ENCODE measurements around the gene EFCAB13.
A peak's percentile ranks its signal among the peaks of the same experiment; 100 is the strongest.

EFCAB13 gene

GRCh38 chr17:47275245-47275984 is 48.3 kb upstream of the EFCAB13 start (continued):
- 0 out of 2 replicates have a peak, but pooled peaks have one; percentile 23 for TF ChIP-seq KLF17 (tag by site-specific recombination; IDR thresholded peaks at IDR 0.05)
- TF ChIP-seq ZNF664 (tag by site-specific recombination; IDR thresholded peaks at IDR 0.05) = no peak
- TF ChIP-seq ZBTB17 (tag by site-specific recombination; IDR thresholded peaks at IDR 0.05) = peak; percentile 65
- TF ChIP-seq ZEB2 (tag by site-specific recombination; IDR thresholded peaks at IDR 0.05) = peak; percentile 32; the same call in 1 of the 2 replicates
- peak; percentile 72 for TF ChIP-seq SP7 (tag by site-specific recombination; IDR thresholded peaks at IDR 0.05)
- no peak for TF ChIP-seq ZNF292 (tag by site-specific recombination; IDR thresholded peaks at IDR 0.05; ENCODE audit: borderline replicate concordance, low read depth)
- peak; percentile 46; the same call in 1 of the 2 replicates for TF ChIP-seq GLIS1 (tag by site-specific recombination; IDR thresholded peaks at IDR 0.05)
- peak; percentile 94 for TF ChIP-seq ZNF335 (tag by site-specific recombination; conservative IDR thresholded peaks at IDR 0.05)
- no peak for TF ChIP-seq ZBTB8A (tag by site-specific recombination; IDR thresholded peaks at IDR 0.05)
- peak; percentile 39; the same call in 1 of the 2 replicates for TF ChIP-seq GLIS2 (tag by site-specific recombination; IDR thresholded peaks at IDR 0.05)
- TF ChIP-seq ZNF223 (tag by site-specific recombination; IDR thresholded peaks at IDR 0.05) = no peak
- peak; percentile 30 for TF ChIP-seq PATZ1 (tag by site-specific recombination; IDR thresholded peaks at IDR 0.05)
- peak; percentile 72; the same call in 1 of the 2 replicates for TF ChIP-seq SCRT1 (tag by site-specific recombination; IDR thresholded peaks at IDR 0.05; ENCODE audit: borderline replicate concordance)
- TF ChIP-seq TRIM28 (IDR thresholded peaks at IDR 0.05; ENCODE audit: borderline replicate concordance, low read length) = 0 out of 2 replicates have a peak, but pooled peaks have one; percentile 45
- TF ChIP-seq KLF10 (tag by site-specific recombination; IDR thresholded peaks at IDR 0.05) = no peak
- peak; percentile 59 for TF ChIP-seq FEZF1 (tag by site-specific recombination; IDR thresholded peaks at IDR 0.05)

GRCh38 chr17:47276444-47276843 is 47.3 kb upstream of the EFCAB13 start:
- Histone ChIP-seq H3K9me3 (ENCODE audit: control insufficient read depth, insufficient read depth, low read depth, low read length) (no peaks in the 10 kb centered on the region), H3K36me3 (ENCODE audit: control insufficient read depth in 2 of 2, insufficient read depth in 1 of 2, low read length in 2 of 2) (no peaks in the 10 kb centered on the region), H3K27ac (ENCODE audit: extremely low read depth, low read depth, low read length) (peak overlapping the region; percentile 61; the same call in 1 of the 2 replicates), H3K4me3 (ENCODE audit: low read depth, low read length) (no peak overlapping the region), H3K4me1 (ENCODE audit: control insufficient read depth, insufficient read depth, low read length) (peaks cover 33% of the 10 kb centered on the region)
- ChIA-PET POLR2A (interaction anchor here (0.8 to 1.6 kb wide), 2 partner anchors 11 to 23 kb away, joined by 3 to 10 read pairs; partner anchors contain the start of gene ITGB3), CTCF (interaction anchor here (0.6 to 2.9 kb wide), 5 partner anchors 25 to 105 kb away, joined by 3 to 12 read pairs (median 7); no protein-coding TSS in a partner anchor)
- TF ChIP-seq, protein P1, sequence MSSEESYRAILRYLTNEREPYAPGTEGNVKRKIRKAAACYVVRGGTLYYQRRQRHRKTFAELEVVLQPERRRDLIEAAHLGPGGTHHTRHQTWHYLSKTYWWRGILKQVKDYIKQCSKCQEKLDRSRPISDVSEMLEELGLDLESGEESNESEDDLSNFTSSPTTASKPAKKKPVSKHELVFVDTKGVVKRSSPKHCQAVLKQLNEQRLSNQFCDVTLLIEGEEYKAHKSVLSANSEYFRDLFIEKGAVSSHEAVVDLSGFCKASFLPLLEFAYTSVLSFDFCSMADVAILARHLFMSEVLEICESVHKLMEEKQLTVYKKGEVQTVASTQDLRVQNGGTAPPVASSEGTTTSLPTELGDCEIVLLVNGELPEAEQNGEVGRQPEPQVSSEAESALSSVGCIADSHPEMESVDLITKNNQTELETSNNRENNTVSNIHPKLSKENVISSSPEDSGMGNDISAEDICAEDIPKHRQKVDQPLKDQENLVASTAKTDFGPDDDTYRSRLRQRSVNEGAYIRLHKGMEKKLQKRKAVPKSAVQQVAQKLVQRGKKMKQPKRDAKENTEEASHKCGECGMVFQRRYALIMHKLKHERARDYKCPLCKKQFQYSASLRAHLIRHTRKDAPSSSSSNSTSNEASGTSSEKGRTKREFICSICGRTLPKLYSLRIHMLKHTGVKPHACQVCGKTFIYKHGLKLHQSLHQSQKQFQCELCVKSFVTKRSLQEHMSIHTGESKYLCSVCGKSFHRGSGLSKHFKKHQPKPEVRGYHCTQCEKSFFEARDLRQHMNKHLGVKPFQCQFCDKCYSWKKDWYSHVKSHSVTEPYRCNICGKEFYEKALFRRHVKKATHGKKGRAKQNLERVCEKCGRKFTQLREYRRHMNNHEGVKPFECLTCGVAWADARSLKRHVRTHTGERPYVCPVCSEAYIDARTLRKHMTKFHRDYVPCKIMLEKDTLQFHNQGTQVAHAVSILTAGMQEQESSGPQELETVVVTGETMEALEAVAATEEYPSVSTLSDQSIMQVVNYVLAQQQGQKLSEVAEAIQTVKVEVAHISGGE (tag by site-specific recombination; conservative IDR thresholded peaks at IDR 0.05; ENCODE audit: low read depth) = no peak
- TF ChIP-seq, protein P2, sequence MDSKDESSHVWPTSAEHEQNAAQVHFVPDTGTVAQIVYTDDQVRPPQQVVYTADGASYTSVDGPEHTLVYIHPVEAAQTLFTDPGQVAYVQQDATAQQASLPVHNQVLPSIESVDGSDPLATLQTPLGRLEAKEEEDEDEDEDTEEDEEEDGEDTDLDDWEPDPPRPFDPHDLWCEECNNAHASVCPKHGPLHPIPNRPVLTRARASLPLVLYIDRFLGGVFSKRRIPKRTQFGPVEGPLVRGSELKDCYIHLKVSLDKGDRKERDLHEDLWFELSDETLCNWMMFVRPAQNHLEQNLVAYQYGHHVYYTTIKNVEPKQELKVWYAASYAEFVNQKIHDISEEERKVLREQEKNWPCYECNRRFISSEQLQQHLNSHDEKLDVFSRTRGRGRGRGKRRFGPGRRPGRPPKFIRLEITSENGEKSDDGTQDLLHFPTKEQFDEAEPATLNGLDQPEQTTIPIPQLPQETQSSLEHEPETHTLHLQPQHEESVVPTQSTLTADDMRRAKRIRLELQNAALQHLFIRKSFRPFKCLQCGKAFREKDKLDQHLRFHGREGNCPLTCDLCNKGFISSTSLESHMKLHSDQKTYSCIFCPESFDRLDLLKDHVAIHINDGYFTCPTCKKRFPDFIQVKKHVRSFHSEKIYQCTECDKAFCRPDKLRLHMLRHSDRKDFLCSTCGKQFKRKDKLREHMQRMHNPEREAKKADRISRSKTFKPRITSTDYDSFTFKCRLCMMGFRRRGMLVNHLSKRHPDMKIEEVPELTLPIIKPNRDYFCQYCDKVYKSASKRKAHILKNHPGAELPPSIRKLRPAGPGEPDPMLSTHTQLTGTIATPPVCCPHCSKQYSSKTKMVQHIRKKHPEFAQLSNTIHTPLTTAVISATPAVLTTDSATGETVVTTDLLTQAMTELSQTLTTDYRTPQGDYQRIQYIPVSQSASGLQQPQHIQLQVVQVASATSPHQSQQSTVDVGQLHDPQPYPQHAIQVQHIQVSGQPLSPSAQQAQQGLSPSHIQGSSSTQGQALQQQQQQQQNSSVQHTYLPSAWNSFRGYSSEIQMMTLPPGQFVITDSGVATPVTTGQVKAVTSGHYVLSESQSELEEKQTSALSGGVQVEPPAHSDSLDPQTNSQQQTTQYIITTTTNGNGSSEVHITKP (tag by site-specific recombination; IDR thresholded peaks at IDR 0.05) = peak; percentile 97
- TF ChIP-seq ZNF549 (tag by site-specific recombination; IDR thresholded peaks at IDR 0.05) (no peak), ZNF354C (tag by site-specific recombination; IDR thresholded peaks at IDR 0.05; ENCODE audit: borderline replicate concordance, low read depth) (no peak)
- TF ChIP-seq, protein P3, sequence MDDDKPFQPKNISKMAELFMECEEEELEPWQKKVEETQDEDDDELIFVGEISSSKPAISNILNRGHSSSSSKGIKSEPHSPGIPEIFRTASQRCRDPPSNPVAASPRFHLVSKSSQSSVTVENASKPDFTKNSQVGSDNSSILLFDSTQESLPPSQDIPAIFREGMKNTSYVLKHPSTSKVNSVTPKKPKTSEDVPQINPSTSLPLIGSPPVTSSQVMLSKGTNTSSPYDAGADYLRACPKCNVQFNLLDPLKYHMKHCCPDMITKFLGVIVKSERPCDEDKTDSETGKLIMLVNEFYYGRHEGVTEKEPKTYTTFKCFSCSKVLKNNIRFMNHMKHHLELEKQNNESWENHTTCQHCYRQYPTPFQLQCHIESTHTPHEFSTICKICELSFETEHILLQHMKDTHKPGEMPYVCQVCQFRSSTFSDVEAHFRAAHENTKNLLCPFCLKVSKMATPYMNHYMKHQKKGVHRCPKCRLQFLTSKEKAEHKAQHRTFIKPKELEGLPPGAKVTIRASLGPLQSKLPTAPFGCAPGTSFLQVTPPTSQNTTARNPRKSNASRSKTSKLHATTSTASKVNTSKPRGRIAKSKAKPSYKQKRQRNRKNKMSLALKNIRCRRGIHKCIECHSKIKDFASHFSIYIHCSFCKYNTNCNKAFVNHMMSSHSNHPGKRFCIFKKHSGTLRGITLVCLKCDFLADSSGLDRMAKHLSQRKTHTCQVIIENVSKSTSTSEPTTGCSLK (tag by site-specific recombination; IDR thresholded peaks at IDR 0.05) = no peak

Data from HEK293 (cell line).